ENCODE measurements around the gene SDK2.
"Not testable (repeated sequence)": the region's sequence is repeated elsewhere in the genome, so short reads cannot be mapped to it uniquely, and the experiment has no call there.

The SDK2 gene

GRCh38 chr17:73455050-73455687 lies 189.1 kb downstream of the SDK2 start:
- TF ChIP-seq JUND (IDR thresholded peaks at IDR 0.05; ENCODE audit: low read depth), result no peak
- DNase-seq (ENCODE audit: low read depth in 1 of 2, low spot score in 1 of 2), result no peak
- in situ Hi-C loops (cut with HindIII; ENCODE audit: low pct_unique_long_range_greater_than_20kb, low sequenced_read_pairs), result no loop called here

GRCh38 chr17:73453494-73453893 lies 190.8 kb downstream of the SDK2 start:
- DNase-seq (ENCODE audit: low read depth in 1 of 2, low spot score in 1 of 2); in situ Hi-C loops (cut with HindIII; ENCODE audit: low pct_unique_long_range_greater_than_20kb, low sequenced_read_pairs): not testable (repeated sequence)

- DNase-seq (ENCODE audit: low read depth in 1 of 2, low spot score in 1 of 2), result no peak
- in situ Hi-C loops (cut with HindIII; ENCODE audit: low pct_unique_long_range_greater_than_20kb, low sequenced_read_pairs), result no loop called here
- no peak for TF ChIP-seq JUND (IDR thresholded peaks at IDR 0.05; ENCODE audit: low read depth)
These were observed 191.2 kb downstream of the SDK2 start for GRCh38 chr17:73453090-73453489.

- in situ Hi-C loops (cut with HindIII; ENCODE audit: low pct_unique_long_range_greater_than_20kb, low sequenced_read_pairs), result no loop called here
- no peak for TF ChIP-seq JUND (IDR thresholded peaks at IDR 0.05; ENCODE audit: low read depth)
- DNase-seq (ENCODE audit: low read depth in 1 of 2, low spot score in 1 of 2), result no peak
These were observed 192.2 kb downstream of the SDK2 start for GRCh38 chr17:73452009-73452408.

- no peak for DNase-seq (ENCODE audit: low read depth in 1 of 2, low spot score in 1 of 2)
- TF ChIP-seq JUND (IDR thresholded peaks at IDR 0.05; ENCODE audit: low read depth), result no peak
- in situ Hi-C loops (cut with HindIII; ENCODE audit: low pct_unique_long_range_greater_than_20kb, low sequenced_read_pairs), result no loop called here
These were observed 196.9 kb downstream of the SDK2 start for GRCh38 chr17:73447319-73447718.

- no peak for DNase-seq (ENCODE audit: low read depth in 1 of 2, low spot score in 1 of 2)
- in situ Hi-C loops (cut with HindIII; ENCODE audit: low pct_unique_long_range_greater_than_20kb, low sequenced_read_pairs), result no loop called here
- TF ChIP-seq JUND (IDR thresholded peaks at IDR 0.05; ENCODE audit: low read depth), result no peak
These were observed 197.6 kb downstream of the SDK2 start for GRCh38 chr17:73446617-73447016.

- DNase-seq (ENCODE audit: low read depth in 1 of 2, low spot score in 1 of 2), result no peak
- no peak for TF ChIP-seq JUND (IDR thresholded peaks at IDR 0.05; ENCODE audit: low read depth)
- in situ Hi-C loops (cut with HindIII; ENCODE audit: low pct_unique_long_range_greater_than_20kb, low sequenced_read_pairs), result no loop called here
These were observed 198.8 kb downstream of the SDK2 start for GRCh38 chr17:73445466-73445865.

- no peak for TF ChIP-seq JUND (IDR thresholded peaks at IDR 0.05; ENCODE audit: low read depth)
- in situ Hi-C loops (cut with HindIII; ENCODE audit: low pct_unique_long_range_greater_than_20kb, low sequenced_read_pairs), result no loop called here
- no peak for DNase-seq (ENCODE audit: low read depth in 1 of 2, low spot score in 1 of 2)
These were observed 200.2 kb downstream of the SDK2 start for GRCh38 chr17:73444021-73444420.

GRCh38 chr17:73439597-73439996 lies 204.6 kb downstream of the SDK2 start:
- no peak for TF ChIP-seq JUND (IDR thresholded peaks at IDR 0.05; ENCODE audit: low read depth)
- DNase-seq (ENCODE audit: low read depth in 1 of 2, low spot score in 1 of 2), result no peak
- in situ Hi-C loops (cut with HindIII; ENCODE audit: low pct_unique_long_range_greater_than_20kb, low sequenced_read_pairs), result no loop called here

GRCh38 chr17:73437826-73438225 lies 206.4 kb downstream of the SDK2 start:
- in situ Hi-C loops (cut with HindIII; ENCODE audit: low pct_unique_long_range_greater_than_20kb, low sequenced_read_pairs), result no loop called here
- no peak for DNase-seq (ENCODE audit: low read depth in 1 of 2, low spot score in 1 of 2)
- TF ChIP-seq JUND (IDR thresholded peaks at IDR 0.05; ENCODE audit: low read depth), result no peak

GRCh38 chr17:73436954-73437353 lies 207.3 kb downstream of the SDK2 start:
- no peak for DNase-seq (ENCODE audit: low read depth in 1 of 2, low spot score in 1 of 2)
- TF ChIP-seq JUND (IDR thresholded peaks at IDR 0.05; ENCODE audit: low read depth), result no peak
- in situ Hi-C loops (cut with HindIII; ENCODE audit: low pct_unique_long_range_greater_than_20kb, low sequenced_read_pairs), result no loop called here

- DNase-seq (ENCODE audit: low read depth in 1 of 2, low spot score in 1 of 2), result no peak
- TF ChIP-seq JUND (IDR thresholded peaks at IDR 0.05; ENCODE audit: low read depth), result no peak
- in situ Hi-C loops (cut with HindIII; ENCODE audit: low pct_unique_long_range_greater_than_20kb, low sequenced_read_pairs), result no loop called here
These were observed 208.8 kb downstream of the SDK2 start for GRCh38 chr17:73435412-73435811.

GRCh38 chr17:73434154-73434553 lies 210.1 kb downstream of the SDK2 start:
- no peak for DNase-seq (ENCODE audit: low read depth in 1 of 2, low spot score in 1 of 2)
- no peak for TF ChIP-seq JUND (IDR thresholded peaks at IDR 0.05; ENCODE audit: low read depth)
- in situ Hi-C loops (cut with HindIII; ENCODE audit: low pct_unique_long_range_greater_than_20kb, low sequenced_read_pairs), result no loop called here

- DNase-seq (ENCODE audit: low read depth in 1 of 2, low spot score in 1 of 2), result no peak
- in situ Hi-C loops (cut with HindIII; ENCODE audit: low pct_unique_long_range_greater_than_20kb, low sequenced_read_pairs), result no loop called here
- TF ChIP-seq JUND (IDR thresholded peaks at IDR 0.05; ENCODE audit: low read depth), result no peak
These were observed 210.7 kb downstream of the SDK2 start for GRCh38 chr17:73433501-73433900.
